ENCODE results near the gene TUG1.

TUG1 gene

GRCh38 chr22:30968015-30968923 is 796 bp upstream of the TUG1 start, which contains the start of gene MORC2:
Gene MORC2, minus strand, starts transcription at chr22:30968774. Its CDS starts 885 bp downstream, at chr22:30967889.
- peak; percentile 41 to 47 for ATAC-seq (replicated peaks)
- H3K4me1 Mint-ChIP-seq: peaks cover 14 to 57% of the 10 kb centered on the region in 2 donors

GRCh38 chr22:30969532-30970355 is 679 bp downstream of the TUG1 start:
- H3K9me3 Mint-ChIP-seq: peaks cover 10 to 15% of the 10 kb centered on the region in 2 donors
- peaks cover 51 to 82% of the 10 kb centered on the region in 2 donors for H3K36me3 Mint-ChIP-seq
- H3K4me1 Mint-ChIP-seq: peaks cover 17 to 45% of the 10 kb centered on the region in 2 donors
- no peaks in the 10 kb centered on the region for H3K27me3 Mint-ChIP-seq
- peak overlapping the region; percentile 98 for H3K27ac Mint-ChIP-seq
- no peak for DNase-seq
- peak; percentile 40 to 41 for ATAC-seq (replicated peaks)
- peak overlapping the region; percentile 96 to 99 for H3K4me3 Mint-ChIP-seq

More at GRCh38 chr22:30968015-30968923, 796 bp upstream of the TUG1 start, which contains the start of gene MORC2:
- H3K27me3 Mint-ChIP-seq: no peaks in the 10 kb centered on the region
- no peak for DNase-seq
- H3K27ac Mint-ChIP-seq: peak within 1 kb of the TSS; percentile 98
- peaks cover 10 to 15% of the 10 kb centered on the region in 2 donors for H3K9me3 Mint-ChIP-seq
- peak within 1 kb of the TSS; percentile 96 to 99 for H3K4me3 Mint-ChIP-seq
- peaks cover 45 to 71% of the 10 kb centered on the region in 2 donors for H3K36me3 Mint-ChIP-seq

DNA sequence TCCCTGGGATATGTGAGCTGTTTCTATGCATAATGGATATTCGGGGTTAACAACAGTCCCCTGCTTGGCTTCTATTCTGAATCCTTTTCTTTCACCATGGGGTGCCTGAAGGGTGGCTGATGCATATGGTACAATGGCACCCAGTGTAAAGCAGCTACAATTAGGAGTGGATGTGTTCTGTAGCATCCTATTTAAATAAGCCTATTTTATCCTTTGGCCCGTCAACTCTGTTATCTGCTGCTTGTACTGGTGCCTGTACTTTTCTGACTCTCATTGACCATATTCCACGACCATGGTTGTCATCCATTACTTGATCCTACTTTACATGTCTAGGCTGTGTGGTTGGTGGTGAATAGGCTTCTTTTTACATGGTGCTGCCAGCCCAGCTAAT is 1.3 kb downstream of the TUG1 start:
- no peak for ATAC-seq (replicated peaks)
- Mint-ChIP-seq H3K27me3 (no peaks in the 10 kb centered on the region), H3K9me3 (peaks cover 10 to 17% of the 10 kb centered on the region in 2 donors), H3K4me3 (peak overlapping the region; percentile 96 to 99), H3K27ac (peak overlapping the region; percentile 98), H3K4me1 (peaks cover 14 to 41% of the 10 kb centered on the region in 2 donors), H3K36me3 (peaks cover 57 to 82% of the 10 kb centered on the region in 2 donors)
- DNase-seq: no peak

GRCh38 chr22:30978304-30978962 is 9.4 kb downstream of the TUG1 start:
- peaks cover 0 to 5% of the 10 kb centered on the region in 2 donors for H3K4me1 Mint-ChIP-seq

DNA sequence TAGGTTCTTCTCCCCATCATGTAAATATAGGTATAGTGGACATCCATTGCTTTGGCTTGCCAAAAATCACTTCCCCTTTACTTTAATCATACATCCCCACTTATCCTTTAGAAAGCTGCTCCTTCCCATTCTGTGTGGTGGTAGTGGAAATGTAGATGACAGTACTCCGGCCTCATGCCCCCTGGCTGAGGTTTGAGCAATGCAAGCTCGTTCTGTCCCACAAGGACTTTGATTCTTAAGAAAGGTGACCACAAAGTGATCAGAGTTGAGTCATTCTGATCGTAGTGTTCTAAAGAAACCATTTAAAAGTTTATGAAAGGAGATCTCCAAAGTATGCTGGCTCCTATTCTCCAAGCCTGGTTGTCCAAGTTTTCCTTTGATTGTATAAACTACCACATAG is 10.9 kb downstream of the TUG1 start:
- Mint-ChIP-seq H3K27ac (no peak overlapping the region), H3K9me3 (peaks cover 31 to 33% of the 10 kb centered on the region in 2 donors), H3K4me3 (no peak overlapping the region), H3K27me3 (no peaks in the 10 kb centered on the region), H3K36me3 (peaks cover 29 to 54% of the 10 kb centered on the region in 2 donors), H3K4me1 (peaks cover 0 to 2% of the 10 kb centered on the region in 2 donors)
- ATAC-seq (replicated peaks) (peak; percentile 33 to 34), DNase-seq (no peak)

More at GRCh38 chr22:30978304-30978962, 9.4 kb downstream of the TUG1 start:
- Mint-ChIP-seq H3K27ac (no peak overlapping the region), H3K4me3 (no peak overlapping the region), H3K36me3 (peaks cover 38 to 66% of the 10 kb centered on the region in 2 donors), H3K27me3 (no peaks in the 10 kb centered on the region), H3K9me3 (peaks cover 23 to 24% of the 10 kb centered on the region in 2 donors)
- DNase-seq (no peak), ATAC-seq (replicated peaks) (no peak)

DNA sequence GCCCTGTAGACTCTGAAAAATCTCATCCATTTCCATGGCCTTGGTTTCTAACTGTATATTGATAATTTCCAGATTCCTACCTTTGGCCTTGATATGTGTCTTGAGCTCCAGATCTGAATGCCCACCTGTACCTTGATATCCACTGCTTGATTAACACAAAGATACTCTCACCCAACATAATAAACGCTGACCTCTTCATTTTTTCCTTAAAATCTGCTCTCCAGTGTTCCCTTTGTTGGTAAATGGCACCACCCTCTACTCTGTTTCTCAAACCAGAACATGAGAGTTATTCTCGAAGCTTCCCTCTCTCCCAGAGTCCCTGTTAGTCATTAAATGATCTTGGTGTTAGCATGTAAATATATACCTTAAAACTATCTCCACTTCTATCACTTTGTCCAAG is 13.4 kb downstream of the TUG1 start:
- Mint-ChIP-seq H3K9me3 (peaks cover 27 to 38% of the 10 kb centered on the region in 2 donors), H3K4me1 (peaks cover 0 to 2% of the 10 kb centered on the region in 2 donors), H3K27me3 (no peaks in the 10 kb centered on the region), H3K36me3 (peaks cover 10 to 32% of the 10 kb centered on the region in 2 donors), H3K27ac (no peak overlapping the region), H3K4me3 (no peak overlapping the region)
- no peak for DNase-seq
- no peak for ATAC-seq (replicated peaks)

DNA sequence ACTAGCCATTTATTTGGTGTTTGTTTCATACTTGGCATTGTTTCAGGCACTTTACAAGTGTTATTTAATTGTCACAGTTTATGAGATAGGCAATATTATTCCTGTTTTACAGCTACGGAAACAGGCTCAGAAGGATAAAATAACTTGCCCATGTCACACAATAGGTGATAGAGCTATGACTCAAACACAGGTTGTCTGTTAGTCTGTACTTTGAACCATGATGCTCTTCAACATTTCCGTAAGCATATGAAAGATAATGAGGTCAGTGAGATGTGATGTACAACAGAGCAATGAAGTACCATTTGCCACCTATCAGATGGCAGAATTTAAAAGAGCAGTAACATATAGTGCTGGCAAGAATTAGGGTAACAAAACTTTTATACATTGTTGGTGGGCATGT is 15.3 kb downstream of the TUG1 start:
- no peak for ATAC-seq (replicated peaks)
- Mint-ChIP-seq H3K4me1 (peaks cover 0 to 2% of the 10 kb centered on the region in 2 donors), H3K36me3 (peaks cover 1 to 21% of the 10 kb centered on the region in 2 donors), H3K27me3 (no peaks in the 10 kb centered on the region), H3K9me3 (peaks cover 24 to 35% of the 10 kb centered on the region in 2 donors), H3K4me3 (no peak overlapping the region), H3K27ac (no peak overlapping the region)
- DNase-seq: no peak

- ATAC-seq (replicated peaks) (no peak), DNase-seq (no peak)
- Mint-ChIP-seq H3K4me3 (no peak overlapping the region), H3K4me1 (no peaks in the 10 kb centered on the region), H3K27ac (no peak overlapping the region), H3K27me3 (no peaks in the 10 kb centered on the region), H3K36me3 (peaks cover 0 to 13% of the 10 kb centered on the region in 2 donors), H3K9me3 (peaks cover 25 to 36% of the 10 kb centered on the region in 2 donors)
Observed at GRCh38 chr22:30985561-30986208, 16.6 kb downstream of the TUG1 start.

DNA sequence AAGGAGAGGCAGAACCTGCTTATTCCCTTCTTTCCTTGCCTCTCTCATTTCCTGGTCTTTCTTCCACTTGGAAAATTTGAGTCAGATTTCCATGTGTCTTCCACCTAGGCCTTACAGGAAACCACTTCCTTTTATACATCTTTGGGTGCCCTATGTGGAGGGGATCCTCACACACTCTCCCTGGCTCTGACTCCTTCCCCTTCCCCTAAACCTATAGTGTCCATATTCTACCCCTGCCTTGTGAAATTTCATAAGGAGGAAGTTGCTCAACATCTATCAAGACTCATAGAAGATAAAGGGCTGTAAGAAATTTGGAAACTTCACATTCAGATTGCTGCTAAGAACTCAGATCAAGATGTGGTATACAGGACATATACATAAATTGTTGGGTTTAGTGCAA is 20.4 kb downstream of the TUG1 start:
- Mint-ChIP-seq H3K4me1 (no peaks in the 10 kb centered on the region), H3K36me3 (peaks cover 0 to 7% of the 10 kb centered on the region in 2 donors), H3K9me3 (peaks cover 19 to 22% of the 10 kb centered on the region in 2 donors), H3K27ac (no peak overlapping the region), H3K27me3 (peaks cover 0 to 5% of the 10 kb centered on the region in 2 donors), H3K4me3 (no peak overlapping the region)
- ATAC-seq (replicated peaks): no peak
- DNase-seq: no peak

DNA sequence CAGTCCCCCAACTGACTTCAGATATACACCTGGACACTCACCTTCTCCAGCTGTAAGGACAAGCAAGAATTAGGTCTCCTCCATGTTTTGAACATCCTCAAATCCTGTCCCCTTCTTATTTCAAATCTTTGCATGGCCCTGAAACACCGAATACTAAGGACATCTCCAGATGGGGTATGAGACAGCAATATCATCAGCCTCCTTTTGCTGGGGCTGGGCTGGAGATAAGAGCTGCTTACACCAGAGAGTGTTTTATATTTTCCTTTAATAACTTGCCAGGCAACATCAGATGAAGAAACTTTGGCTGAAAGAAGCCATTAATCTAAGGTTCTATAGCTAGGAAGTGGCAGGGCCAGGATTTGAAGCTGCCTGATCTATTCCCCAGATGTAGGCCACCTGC is 21.6 kb downstream of the TUG1 start:
- ATAC-seq (replicated peaks) (no peak), DNase-seq (no peak)
- H3K4me1 Mint-ChIP-seq: peaks cover 8 to 11% of the 10 kb centered on the region in 2 donors
- H3K36me3 Mint-ChIP-seq: peaks cover 2 to 6% of the 10 kb centered on the region in 2 donors
- peaks cover 17 to 20% of the 10 kb centered on the region in 2 donors for H3K9me3 Mint-ChIP-seq
- H3K27ac Mint-ChIP-seq: no peak overlapping the region
- H3K27me3 Mint-ChIP-seq: peaks cover 0 to 5% of the 10 kb centered on the region in 2 donors
- no peak overlapping the region for H3K4me3 Mint-ChIP-seq

- ATAC-seq (replicated peaks): no peak
- Mint-ChIP-seq H3K36me3 (peaks cover 2 to 4% of the 10 kb centered on the region in 2 donors), H3K27me3 (peaks cover 0 to 5% of the 10 kb centered on the region in 2 donors), H3K4me1 (peaks cover 8 to 11% of the 10 kb centered on the region in 2 donors), H3K27ac (no peak overlapping the region), H3K4me3 (no peak overlapping the region), H3K9me3 (peaks cover 10 to 16% of the 10 kb centered on the region in 2 donors)
- no peak for DNase-seq
Observed at GRCh38 chr22:30992565-30992964, 23.5 kb downstream of the TUG1 start.

GRCh38 chr22:30994960-30995359 is 25.9 kb downstream of the TUG1 start:
- Mint-ChIP-seq H3K4me3 (no peak overlapping the region), H3K4me1 (peaks cover 8 to 11% of the 10 kb centered on the region in 2 donors), H3K27ac (no peak overlapping the region), H3K27me3 (peaks cover 0 to 5% of the 10 kb centered on the region in 2 donors), H3K9me3 (peaks cover 4 to 12% of the 10 kb centered on the region in 2 donors), H3K36me3 (peaks cover 0 to 2% of the 10 kb centered on the region in 2 donors)
- DNase-seq (no peak), ATAC-seq (replicated peaks) (peak; percentile 45 to 69)

- H3K4me3 Mint-ChIP-seq: no peak overlapping the region
- H3K36me3 Mint-ChIP-seq: peaks cover 0 to 2% of the 10 kb centered on the region in 2 donors
- H3K27me3 Mint-ChIP-seq: peaks cover 0 to 9% of the 10 kb centered on the region in 2 donors
- no peak for DNase-seq
- peaks cover 0 to 8% of the 10 kb centered on the region in 2 donors for H3K9me3 Mint-ChIP-seq
- ATAC-seq (replicated peaks): no peak
- H3K27ac Mint-ChIP-seq: no peak overlapping the region
- H3K4me1 Mint-ChIP-seq: peaks cover 8 to 11% of the 10 kb centered on the region in 2 donors
Observed at GRCh38 chr22:30996462-30996861, 27.4 kb downstream of the TUG1 start.

Measured in stimulated activated naive B cell treated with anti-CD40 and anti-IgM and Interleukin-4, amounts not matched to agents 10 μg/mL and 1 μg/mL and 100 μg/mL, for 72 hours (primary cell).